NCI-H2029 treated with DMSO at 0.1 percent for 48 hours (cell line): ENCODE results near the gene USP32.
A peak's percentile ranks its signal among the peaks of the same experiment; 100 is the strongest.
"Not testable (repeated sequence)": the region's sequence is repeated elsewhere in the genome, so short reads cannot be mapped to it uniquely, and the experiment has no call there.

Experiments
- DNase-seq: peaks from one replicate; lab custom pipeline; 2025; lab: John Stamatoyannopoulos, UW

Gene USP32

GRCh38 chr17:60392042-60392844 lies at the start of gene USP32:
TSS of gene USP32 (minus strand) at chr17:60392133. CDS start at chr17:60391939, 194 bp downstream.
- peak; percentile 77 for DNase-seq

GRCh38 chr17:60439501-60439900 lies 47.6 kb upstream of the USP32 start:
- no peak for DNase-seq

GRCh38 chr17:60436676-60437075 lies 44.7 kb upstream of the USP32 start:
- DNase-seq = no peak

- DNase-seq = peak; percentile 74
Observed at GRCh38 chr17:60435244-60436167, 43.6 kb upstream of the USP32 start.

- not testable (repeated sequence) for DNase-seq
Observed at GRCh38 chr17:60433021-60433997, 41.4 kb upstream of the USP32 start.

GRCh38 chr17:60430561-60430960 lies 38.6 kb upstream of the USP32 start:
- DNase-seq = not testable (repeated sequence)

GRCh38 chr17:60428491-60428890 lies 36.6 kb upstream of the USP32 start:
- not testable (repeated sequence) for DNase-seq

GRCh38 chr17:60426596-60426995 lies 34.7 kb upstream of the USP32 start:
- no peak for DNase-seq

GRCh38 chr17:60425626-60426025 lies 33.7 kb upstream of the USP32 start:
- no peak for DNase-seq

GRCh38 chr17:60423865-60424264 lies 31.9 kb upstream of the USP32 start:
- no peak for DNase-seq

GRCh38 chr17:60422162-60422665 lies 30.3 kb upstream of the USP32 start, which contains the start of gene CHCT1:
TSS of gene CHCT1 (plus strand) at chr17:60422489. CDS start at chr17:60422593, 104 bp downstream.
- no peak for DNase-seq

- DNase-seq = peak; percentile 45
Observed at GRCh38 chr17:60421273-60422161, 29.6 kb upstream of the USP32 start.

GRCh38 chr17:60419875-60420274 lies 27.9 kb upstream of the USP32 start:
- DNase-seq = not testable (repeated sequence)

GRCh38 chr17:60419003-60419402 lies 27.1 kb upstream of the USP32 start:
- not testable (repeated sequence) for DNase-seq

GRCh38 chr17:60416368-60416925 lies 24.5 kb upstream of the USP32 start:
- DNase-seq = no peak

GRCh38 chr17:60415146-60415545 lies 23.2 kb upstream of the USP32 start:
- no peak for DNase-seq

- DNase-seq = no peak
Observed at GRCh38 chr17:60412701-60413100, 20.8 kb upstream of the USP32 start.

GRCh38 chr17:60410001-60410400 lies 18.1 kb upstream of the USP32 start:
- no peak for DNase-seq

GRCh38 chr17:60406887-60407286 lies 15.0 kb upstream of the USP32 start:
- no peak for DNase-seq

- DNase-seq = no peak
Observed at GRCh38 chr17:60403962-60404361, 12.0 kb upstream of the USP32 start.
